Measurements from ENCODE around the gene MYPOP. TPM values are rescaled to one million over a fixed set of nuclear protein-coding genes. Genes with fewer than 3 reads are reported as not detected.

The MYPOP gene
- total and polyA plus RNA-seq, 2 donors = 1.3 to 8.2 TPM

DNA sequence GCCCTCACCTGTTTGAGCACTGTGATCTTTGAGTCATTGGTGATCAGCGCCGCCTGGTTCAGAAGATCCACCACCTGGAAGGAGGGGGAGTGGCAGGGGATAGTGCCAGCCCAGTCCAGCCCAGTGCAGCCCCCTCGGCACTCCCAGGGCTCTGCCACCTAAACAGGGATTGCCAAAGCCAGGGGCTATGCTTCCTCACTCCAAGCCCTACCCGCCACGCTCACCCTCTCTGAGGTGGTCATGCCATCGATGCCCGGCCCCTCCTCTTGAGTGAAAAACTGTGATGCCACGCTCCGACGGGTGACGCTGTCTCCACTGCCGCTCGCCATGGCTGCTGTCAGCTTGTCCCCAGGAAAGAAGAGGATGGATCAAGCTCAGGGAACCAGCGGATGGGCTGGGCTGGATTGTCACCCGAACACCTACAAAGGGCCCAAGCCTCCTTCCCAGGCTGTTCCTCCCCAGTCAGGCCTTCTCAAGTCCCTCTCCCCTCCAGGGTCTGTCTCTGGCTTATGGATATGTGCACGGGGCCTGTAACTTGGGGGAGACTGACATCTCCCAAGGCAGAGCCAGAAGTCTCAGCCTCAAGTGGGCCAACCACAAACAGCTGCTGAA is 48.1 kb downstream of the MYPOP start:
- no peak overlapping the region for H3K4me3 ChIP-seq (ENCODE audit: low read depth, low read length)
- 95% methylated on average over 16 of the region's 16 CpGs for WGBS
- no peak for DNase-seq (ENCODE audit: extremely low spot score)
- no peak overlapping the region for H3K27ac ChIP-seq (ENCODE audit: low read depth)
- H3K36me3 ChIP-seq (ENCODE audit: insufficient read depth) = peaks cover 3% of the 10 kb centered on the region
- H3K4me1 ChIP-seq (ENCODE audit: insufficient read depth) = no peaks in the 10 kb centered on the region

DNA sequence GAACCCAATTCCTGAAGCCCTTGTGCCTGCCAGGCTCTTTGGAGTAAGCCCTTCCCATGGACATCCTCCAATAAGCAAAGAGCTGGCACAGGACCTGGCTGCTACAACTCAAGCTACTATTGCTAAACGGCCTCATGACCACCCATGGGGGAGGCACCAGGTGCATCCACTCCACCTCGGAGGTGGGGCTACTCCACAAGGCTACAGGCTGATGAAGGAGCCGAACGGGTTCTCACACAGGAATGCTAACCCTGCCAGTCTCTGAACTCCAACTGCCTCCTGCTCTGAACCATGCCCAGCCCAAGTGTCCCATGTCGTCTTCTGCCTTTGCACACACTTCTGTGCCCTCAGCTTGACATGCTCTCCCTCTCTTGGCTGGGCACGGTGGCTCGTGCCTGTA is 49.4 kb downstream of the MYPOP start:
- no peak overlapping the region for H3K4me3 ChIP-seq (ENCODE audit: low read depth, low read length)
- DNase-seq (ENCODE audit: extremely low spot score) = no peak
- H3K36me3 ChIP-seq (ENCODE audit: insufficient read depth) = peaks cover 3% of the 10 kb centered on the region
- H3K27ac ChIP-seq (ENCODE audit: low read depth) = no peak overlapping the region
- 77% methylated on average over 7 of the region's 7 CpGs for WGBS
- no peaks in the 10 kb centered on the region for H3K4me1 ChIP-seq (ENCODE audit: insufficient read depth)

DNA sequence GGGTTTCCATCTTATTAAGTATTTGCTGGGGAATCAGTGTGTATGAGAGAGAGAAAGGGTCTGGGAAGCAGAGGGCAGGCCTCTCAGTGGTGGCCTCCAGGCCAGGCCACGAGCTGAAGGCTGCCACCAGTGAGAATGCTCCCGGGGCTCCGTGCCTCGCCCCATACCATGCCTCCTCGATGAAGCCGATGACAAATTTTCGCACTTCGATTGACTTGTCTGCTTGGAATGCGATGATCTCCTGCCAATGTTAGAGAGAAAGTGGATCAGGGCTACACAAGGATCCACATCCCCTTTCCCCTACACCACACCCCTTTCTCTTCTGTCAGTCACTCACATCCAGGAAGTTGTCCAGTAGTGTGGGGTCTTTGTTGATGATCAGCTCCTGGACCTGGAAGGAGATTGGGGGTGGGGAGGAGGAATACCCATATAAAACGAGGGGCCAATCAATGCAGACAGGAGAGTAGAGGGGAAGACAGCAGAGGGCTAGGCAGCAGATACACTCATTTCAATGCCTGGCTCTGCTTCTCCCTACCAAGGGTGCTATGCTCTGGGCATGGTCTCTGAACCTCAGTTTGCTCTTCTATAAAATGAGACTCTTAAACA is 50.2 kb downstream of the MYPOP start:
- DNase-seq (ENCODE audit: extremely low spot score) = no peak
- 89% methylated on average over 10 of the region's 10 CpGs for WGBS
- Histone ChIP-seq H3K4me3 (ENCODE audit: low read depth, low read length) (no peak overlapping the region), H3K4me1 (ENCODE audit: insufficient read depth) (no peaks in the 10 kb centered on the region), H3K36me3 (ENCODE audit: insufficient read depth) (peaks cover 3% of the 10 kb centered on the region), H3K27ac (ENCODE audit: low read depth) (no peak overlapping the region)

GRCh38 chr19:45848922-45849321 is 53.5 kb downstream of the MYPOP start:
- Histone ChIP-seq H3K4me3 (ENCODE audit: low read depth, low read length) (no peak overlapping the region), H3K4me1 (ENCODE audit: insufficient read depth) (no peaks in the 10 kb centered on the region), H3K27ac (ENCODE audit: low read depth) (no peak overlapping the region), H3K36me3 (ENCODE audit: insufficient read depth) (peaks cover 3% of the 10 kb centered on the region)
- no peak for DNase-seq (ENCODE audit: extremely low spot score)
- WGBS = 91% methylated on average over 4 of the region's 4 CpGs

GRCh38 chr19:45847663-45848062 is 54.8 kb downstream of the MYPOP start:
- 93% methylated on average over 13 of the region's 13 CpGs for WGBS
- peaks cover 3% of the 10 kb centered on the region for H3K36me3 ChIP-seq (ENCODE audit: insufficient read depth)
- DNase-seq (ENCODE audit: extremely low spot score) = no peak
- no peak overlapping the region for H3K4me3 ChIP-seq (ENCODE audit: low read depth, low read length)
- no peak overlapping the region for H3K27ac ChIP-seq (ENCODE audit: low read depth)
- no peaks in the 10 kb centered on the region for H3K4me1 ChIP-seq (ENCODE audit: insufficient read depth)

- Histone ChIP-seq H3K4me1 (ENCODE audit: insufficient read depth) (no peaks in the 10 kb centered on the region), H3K27ac (ENCODE audit: low read depth) (no peak overlapping the region), H3K36me3 (ENCODE audit: insufficient read depth) (peaks cover 12% of the 10 kb centered on the region), H3K4me3 (ENCODE audit: low read depth, low read length) (no peak overlapping the region)
- WGBS = 95% methylated on average over 14 of the region's 14 CpGs
- no peak for DNase-seq (ENCODE audit: extremely low spot score)
Observed at GRCh38 chr19:45842198-45842597, 60.2 kb downstream of the MYPOP start.

Other genes starting within 250 kb of the MYPOP start
- 0.26 TPM for gene GIPR, start 234.4 kb downstream of the MYPOP start, total RNA-seq
- 0.70 TPM for gene GIPR, start 234.4 kb downstream of the MYPOP start, polyA plus RNA-seq
- gene SNRPD2, start 210.7 kb downstream of the MYPOP start, total RNA-seq = 177 TPM
- 340 TPM for gene SNRPD2, start 210.7 kb downstream of the MYPOP start, polyA plus RNA-seq
- gene QPCTL, start 209.9 kb downstream of the MYPOP start, total RNA-seq = 2.4 TPM
- 7.0 TPM for gene QPCTL, start 209.9 kb downstream of the MYPOP start, polyA plus RNA-seq
- 4.3 TPM for gene FBXO46, start 171.7 kb downstream of the MYPOP start, total RNA-seq
- 11.0 TPM for gene FBXO46, start 171.7 kb downstream of the MYPOP start, polyA plus RNA-seq
- gene MEIOSIN, start 169.2 kb downstream of the MYPOP start, total RNA-seq = not detected
- gene MEIOSIN, start 169.2 kb downstream of the MYPOP start, polyA plus RNA-seq = not detected
- 10.4 TPM for gene SIX5, start 133.4 kb downstream of the MYPOP start, total RNA-seq
- gene SIX5, start 133.4 kb downstream of the MYPOP start, polyA plus RNA-seq = 51.1 TPM
- 49.4 TPM for gene DMPK, start 120.1 kb downstream of the MYPOP start, total RNA-seq
- gene DMPK, start 120.1 kb downstream of the MYPOP start, polyA plus RNA-seq = 223 TPM
- 24.7 TPM for gene DMWD, start 109.8 kb downstream of the MYPOP start, total RNA-seq
- gene DMWD, start 109.8 kb downstream of the MYPOP start, polyA plus RNA-seq = 43.7 TPM
- not detected for gene RSPH6A, start 87.3 kb downstream of the MYPOP start, total RNA-seq
- not detected for gene RSPH6A, start 87.3 kb downstream of the MYPOP start, polyA plus RNA-seq
- 22.5 TPM for gene SYMPK, start 39.5 kb downstream of the MYPOP start, total RNA-seq
- gene SYMPK, start 39.5 kb downstream of the MYPOP start, polyA plus RNA-seq = 38.9 TPM
- gene FOXA3, start 38.3 kb downstream of the MYPOP start, total RNA-seq = not detected
- gene FOXA3, start 38.3 kb downstream of the MYPOP start, polyA plus RNA-seq = 0.11 TPM
- gene IRF2BP1, start 16.5 kb downstream of the MYPOP start, total RNA-seq = 18.2 TPM
- 30.2 TPM for gene IRF2BP1, start 16.5 kb downstream of the MYPOP start, polyA plus RNA-seq
- not detected for gene NANOS2, start 12.2 kb upstream of the MYPOP start, total RNA-seq
- gene NANOS2, start 12.2 kb upstream of the MYPOP start, polyA plus RNA-seq = not detected
- 1.2 TPM for gene NOVA2, start 71.3 kb upstream of the MYPOP start, total RNA-seq
- 2.2 TPM for gene NOVA2, start 71.3 kb upstream of the MYPOP start, polyA plus RNA-seq
- gene CCDC61, start 92.9 kb upstream of the MYPOP start, total RNA-seq = 3.2 TPM
- gene CCDC61, start 92.9 kb upstream of the MYPOP start, polyA plus RNA-seq = 19.6 TPM
- not detected for gene PGLYRP1, start 120.4 kb upstream of the MYPOP start, total RNA-seq
- gene PGLYRP1, start 120.4 kb upstream of the MYPOP start, polyA plus RNA-seq = 0.18 TPM
- 0.21 TPM for gene IGFL4, start 138.4 kb upstream of the MYPOP start, total RNA-seq
- not detected for gene IGFL4, start 138.4 kb upstream of the MYPOP start, polyA plus RNA-seq
- gene IGFL3, start 222.1 kb upstream of the MYPOP start, total RNA-seq = not detected
- not detected for gene IGFL3, start 222.1 kb upstream of the MYPOP start, polyA plus RNA-seq
- gene IGFL2, start 245.6 kb upstream of the MYPOP start, total RNA-seq = not detected
- not detected for gene IGFL2, start 245.6 kb upstream of the MYPOP start, polyA plus RNA-seq